Astrocyte of the hippocampus (primary cell): ENCODE results near the gene PSD.

Source experiments
- DNase-seq: peaks from one replicate; pipeline ENCODE4 v3.0.0; 2011; ENCODE audit warnings: low read depth, low spot score

Gene PSD

GRCh38 chr10:102404361-102405107, 14.1 kb downstream of the PSD start:
- no peak for DNase-seq

- DNase-seq = no peak
Measured at GRCh38 chr10:102403115-102403514, 15.5 kb downstream of the PSD start.

- DNase-seq = no peak
Measured at GRCh38 chr10:102402512-102402896, 16.1 kb downstream of the PSD start.

- peak; percentile 84 for DNase-seq
Measured at GRCh38 chr10:102401735-102402511, 16.7 kb downstream of the PSD start.

GRCh38 chr10:102401342-102401654, 17.3 kb downstream of the PSD start:
- no peak for DNase-seq

- DNase-seq = no peak
Measured at GRCh38 chr10:102400598-102401341, 17.8 kb downstream of the PSD start.

GRCh38 chr10:102400076-102400475, 18.5 kb downstream of the PSD start:
- no peak for DNase-seq

GRCh38 chr10:102399217-102400021, 19.2 kb downstream of the PSD start:
- peak; percentile 96 for DNase-seq

GRCh38 chr10:102398172-102399020, 20.2 kb downstream of the PSD start:
- no peak for DNase-seq

- no peak for DNase-seq
Measured at GRCh38 chr10:102397222-102398171, 21.1 kb downstream of the PSD start.

- no peak for DNase-seq
Measured at GRCh38 chr10:102396730-102397151, 21.8 kb downstream of the PSD start.

- DNase-seq = no peak
Measured at GRCh38 chr10:102396317-102396650, 22.3 kb downstream of the PSD start.

- peak; percentile 96 for DNase-seq
Measured at GRCh38 chr10:102395400-102396316, 22.9 kb downstream of the PSD start, which contains the start of gene NFKB2. Gene NFKB2 (plus strand): TSS chr10:102395705. CDS start chr10:102395960, 255 bp downstream.

- DNase-seq = peak; percentile 61
Measured at GRCh38 chr10:102394801-102395399, 23.7 kb downstream of the PSD start.

- peak; percentile 97 for DNase-seq
Measured at GRCh38 chr10:102394079-102394800, 24.3 kb downstream of the PSD start.

GRCh38 chr10:102393411-102394078, 25.0 kb downstream of the PSD start:
- DNase-seq = no peak

- DNase-seq = no peak
Measured at GRCh38 chr10:102392306-102392705, 26.3 kb downstream of the PSD start.
